Calu3 (cell line): ENCODE results near the gene SPX. TPM values are rescaled to one million over a fixed set of nuclear protein-coding genes. Genes with fewer than 3 reads are reported as not detected.
A peak's percentile ranks its signal among the peaks of the same experiment; 100 is the strongest.

Experiments used
- BruUV-seq: library from RNA; stranded (reverse); fragments of 400-500 nt; replicated peaks from 2 replicates; lab custom pipeline; 2021; lab: Mats Ljungman, UMichigan
- CTCF ChIA-PET: fragments of 300-600 bp; sonication (Branson Sonifier 250); formaldehyde crosslinking; loops from one replicate; lab custom pipeline; 2022; ENCODE audit warnings: antibody characterized with exemption; lab: Charles Lee
- DNase-seq: peaks from one replicate; pipeline ENCODE4 v3.0.0; 2022
- H3K27ac Mint-ChIP-seq: one replicate; pipeline ENCODE4 v1.8.0; 2022; ENCODE audit warnings: mixed read lengths; ENCODE audit not compliant: unreplicated experiment
- H3K27me3 Mint-ChIP-seq: one replicate; pipeline ENCODE4 v1.8.0; 2022; ENCODE audit warnings: mixed read lengths; ENCODE audit not compliant: unreplicated experiment
- H3K36me3 Mint-ChIP-seq: one replicate; pipeline ENCODE4 v1.8.0; 2022; ENCODE audit warnings: mild to moderate bottlenecking, moderate library complexity, mixed read lengths; ENCODE audit not compliant: insufficient read depth, unreplicated experiment
- H3K4me1 Mint-ChIP-seq: one replicate; pipeline ENCODE4 v1.8.0; 2022; ENCODE audit warnings: mild to moderate bottlenecking, low read depth, mixed read lengths; ENCODE audit not compliant: unreplicated experiment
- H3K4me3 Mint-ChIP-seq: one replicate; pipeline ENCODE4 v1.8.0; 2022; ENCODE audit warnings: mild to moderate bottlenecking, low read depth, moderate library complexity, mixed read lengths; ENCODE audit not compliant: unreplicated experiment
- H3K9me3 Mint-ChIP-seq: one replicate; pipeline ENCODE4 v1.8.0; 2022; ENCODE audit warnings: low read depth, mixed read lengths; ENCODE audit not compliant: unreplicated experiment
- CTCF ChIP-seq: fragments of 200-600 bp; IDR thresholded peaks from one replicate; pipeline ENCODE4 v1.8.0; 2022; ENCODE audit warnings: antibody characterized with exemption; ENCODE audit not compliant: unreplicated experiment
- intact Hi-C: fragments of 100-400 bp; cut with micrococcal nuclease; formaldehyde crosslinking; loops from one replicate; pipeline ENCODE4 v1.10.0; 2022; ENCODE audit not compliant: unreplicated experiment
- total RNA-seq: library from RNA; stranded (reverse); gene quantifications from 2 replicates; pipeline ENCODE4 v1.2.3, GENCODE V29; 2022

SPX gene
- total RNA-seq, 1 experiment from 2014 or later = not detected

- intact Hi-C loops = loop anchor here (5.0 to 10.0 kb wide), 2 partner anchors 65 to 183 kb away; partner anchors contain the start of gene PYROXD1
- no TSS peak for BruUV-seq
- no peak for TF ChIP-seq CTCF
- no peak overlapping the region for H3K27ac Mint-ChIP-seq
- no peaks in the 10 kb centered on the region for H3K27me3 Mint-ChIP-seq
- H3K4me1 Mint-ChIP-seq = peaks cover 9% of the 10 kb centered on the region
- DNase-seq = peak; percentile 5
- H3K9me3 Mint-ChIP-seq = no peaks in the 10 kb centered on the region
- no peak overlapping the region for H3K4me3 Mint-ChIP-seq
- no peaks in the 10 kb centered on the region for H3K36me3 Mint-ChIP-seq
- CTCF ChIA-PET = no interaction called here
Measured at GRCh38 chr12:21502164-21502496, 24.0 kb upstream of the SPX start.

DNA sequence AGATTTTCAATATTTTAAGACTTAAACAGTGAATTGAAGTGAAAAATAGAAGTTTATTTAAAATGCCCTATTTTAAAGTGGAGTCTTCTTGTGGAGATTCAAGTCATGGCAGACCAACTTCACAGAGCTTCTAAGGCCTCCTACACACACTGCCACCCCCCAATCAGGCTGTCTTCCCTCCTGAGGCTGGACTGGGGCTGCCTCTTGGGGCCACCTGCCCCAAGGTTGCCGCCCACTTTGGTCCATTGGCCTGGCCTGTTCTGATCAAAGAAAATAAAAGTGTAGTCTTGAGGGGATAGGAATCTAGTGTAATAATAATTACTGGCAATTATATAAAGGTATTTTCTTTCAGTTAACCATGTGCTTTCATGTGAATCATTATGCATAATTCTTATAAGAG, 23.2 kb upstream of the SPX start:
- CTCF ChIA-PET = no interaction called here
- peaks cover 9% of the 10 kb centered on the region for H3K4me1 Mint-ChIP-seq

DNA sequence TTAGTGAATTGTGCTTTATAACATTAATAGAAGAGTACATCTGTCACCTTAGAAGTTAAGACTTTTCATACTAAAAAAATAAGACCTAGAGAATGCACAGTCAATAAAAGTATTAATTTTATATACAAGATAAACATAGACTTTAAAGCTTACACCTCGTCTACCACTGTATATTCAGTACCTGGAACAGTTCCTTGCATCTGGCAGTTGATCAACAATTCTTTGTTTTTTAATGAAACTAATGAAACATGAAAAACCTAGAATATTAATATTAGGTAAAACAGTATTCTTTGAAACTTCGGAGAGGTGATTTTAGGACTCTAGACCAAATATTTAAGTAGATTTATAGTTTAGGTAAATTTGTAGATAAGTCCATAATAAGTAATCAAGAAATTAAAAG, 20.2 kb upstream of the SPX start:
- no peaks in the 10 kb centered on the region for H3K36me3 Mint-ChIP-seq
- CTCF ChIA-PET = no interaction called here
- no TSS peak for BruUV-seq
- H3K9me3 Mint-ChIP-seq = no peaks in the 10 kb centered on the region
- DNase-seq = no peak
- TF ChIP-seq CTCF = no peak
- no peak overlapping the region for H3K27ac Mint-ChIP-seq
- no peak overlapping the region for H3K4me3 Mint-ChIP-seq
- no peaks in the 10 kb centered on the region for H3K27me3 Mint-ChIP-seq
- peaks cover 9% of the 10 kb centered on the region for H3K4me1 Mint-ChIP-seq
- intact Hi-C loops = loop anchor here (10.0 kb wide), 1 partner anchor 179 kb away; no protein-coding TSS in a partner anchor

More for the DNA sequence above, 23.2 kb upstream of the SPX start:
- TF ChIP-seq CTCF = no peak
- Mint-ChIP-seq H3K36me3 (no peaks in the 10 kb centered on the region), H3K9me3 (no peaks in the 10 kb centered on the region), H3K27me3 (no peaks in the 10 kb centered on the region), H3K27ac (no peak overlapping the region), H3K4me3 (no peak overlapping the region)
- intact Hi-C loops = loop anchor here (5.0 to 10.0 kb wide), 2 partner anchors 66 to 182 kb away; partner anchors contain the start of gene PYROXD1
- TSS peak; percentile 53 for BruUV-seq
- DNase-seq = no peak

DNA sequence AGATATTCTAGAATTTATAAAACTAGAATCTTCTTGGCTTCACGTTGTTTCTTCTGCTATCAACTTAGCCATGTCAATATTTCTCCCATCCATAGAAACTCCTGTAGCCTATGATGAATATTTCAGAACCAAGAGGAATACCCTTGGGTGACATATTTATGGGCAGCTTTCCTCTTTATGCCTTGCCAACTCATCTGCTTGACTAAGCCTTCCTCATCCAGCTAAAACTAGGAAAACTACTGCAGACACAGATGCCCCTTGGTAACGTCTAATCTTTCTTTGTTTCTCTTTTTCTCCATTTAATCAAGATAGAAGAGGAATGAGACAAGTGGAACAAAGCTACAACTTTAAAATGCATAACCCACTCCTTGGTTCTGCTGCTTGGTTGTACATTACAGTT, 18.2 kb upstream of the SPX start:
- BruUV-seq = no TSS peak
- CTCF ChIA-PET = no interaction called here
- Mint-ChIP-seq H3K4me3 (no peak overlapping the region), H3K4me1 (peaks cover 4% of the 10 kb centered on the region), H3K36me3 (no peaks in the 10 kb centered on the region), H3K27ac (no peak overlapping the region), H3K9me3 (no peaks in the 10 kb centered on the region), H3K27me3 (no peaks in the 10 kb centered on the region)
- TF ChIP-seq CTCF = no peak
- DNase-seq = no peak
- intact Hi-C loops = loop anchor here (10.0 kb wide), 1 partner anchor 177 kb away; no protein-coding TSS in a partner anchor
